ENCODE results near the gene TSHZ2.

Gene TSHZ2

DNA sequence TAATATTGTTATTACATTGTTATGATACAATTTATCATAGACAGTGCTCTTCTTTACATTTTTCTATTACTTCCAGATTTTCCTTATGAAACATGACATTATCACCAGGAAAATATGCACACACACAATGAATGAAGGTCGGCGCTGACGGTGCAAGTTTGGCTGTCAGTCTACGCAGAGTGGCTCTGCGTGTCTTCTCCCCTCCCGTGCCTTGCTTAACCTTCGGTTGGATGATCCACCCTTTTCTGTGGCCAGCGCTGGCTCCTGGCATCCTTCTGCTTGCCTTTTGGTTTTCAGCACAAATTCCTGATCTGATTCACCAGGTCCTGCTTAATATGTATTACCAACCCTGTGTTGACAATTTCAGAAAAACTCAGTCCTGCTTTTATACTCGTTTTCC, 157.4 kb downstream of the TSHZ2 start:
- Histone ChIP-seq H3K27ac (ENCODE audit: low read length) (no peak overlapping the region), H3K9ac (ENCODE audit: low read length in 2 of 2) (no peak overlapping the region), H3K9me3 (ENCODE audit: control insufficient read depth in 2 of 2, low read length in 2 of 2) (no peaks in the 10 kb centered on the region), H3K36me3 (ENCODE audit: control insufficient read depth in 2 of 2, insufficient read depth in 2 of 2, low read length in 2 of 2) (no peaks in the 10 kb centered on the region), H3K27me3 (ENCODE audit: control insufficient read depth in 1 of 2, insufficient read depth in 2 of 2, low read length in 2 of 2) (no peaks in the 10 kb centered on the region), H3K4me3 (ENCODE audit: low read length in 2 of 2) (no peak overlapping the region), H3K4me1 (ENCODE audit: control insufficient read depth, insufficient read depth, low read length) (no peaks in the 10 kb centered on the region)

DNA sequence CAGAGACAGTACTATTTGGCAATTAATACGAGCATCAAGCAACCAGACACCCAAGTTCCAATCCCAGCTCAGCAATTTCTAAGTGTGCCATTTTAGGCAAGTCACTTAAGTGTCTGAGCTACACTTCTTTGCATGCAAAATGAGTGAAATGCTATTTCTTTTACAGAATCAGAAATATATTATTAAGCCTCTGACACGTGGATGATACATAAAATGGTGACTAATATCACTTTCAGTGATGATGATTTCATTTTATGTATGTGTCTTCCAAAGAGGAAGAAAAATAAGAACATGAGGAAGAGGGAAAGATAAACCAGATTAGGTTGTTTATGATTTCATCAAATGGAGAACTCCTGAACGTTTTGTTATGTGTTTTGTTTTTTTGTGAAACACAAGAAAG, 158.6 kb downstream of the TSHZ2 start:
- Histone ChIP-seq H3K36me3 (ENCODE audit: control insufficient read depth in 2 of 2, insufficient read depth in 2 of 2, low read length in 2 of 2) (no peaks in the 10 kb centered on the region), H3K27ac (ENCODE audit: low read length) (no peak overlapping the region), H3K4me3 (ENCODE audit: low read length in 2 of 2) (no peak overlapping the region), H3K9ac (ENCODE audit: low read length in 2 of 2) (no peak overlapping the region), H3K27me3 (ENCODE audit: control insufficient read depth in 1 of 2, insufficient read depth in 2 of 2, low read length in 2 of 2) (no peaks in the 10 kb centered on the region), H3K4me1 (ENCODE audit: control insufficient read depth, insufficient read depth, low read length) (no peaks in the 10 kb centered on the region), H3K9me3 (ENCODE audit: control insufficient read depth in 2 of 2, low read length in 2 of 2) (no peaks in the 10 kb centered on the region)

DNA sequence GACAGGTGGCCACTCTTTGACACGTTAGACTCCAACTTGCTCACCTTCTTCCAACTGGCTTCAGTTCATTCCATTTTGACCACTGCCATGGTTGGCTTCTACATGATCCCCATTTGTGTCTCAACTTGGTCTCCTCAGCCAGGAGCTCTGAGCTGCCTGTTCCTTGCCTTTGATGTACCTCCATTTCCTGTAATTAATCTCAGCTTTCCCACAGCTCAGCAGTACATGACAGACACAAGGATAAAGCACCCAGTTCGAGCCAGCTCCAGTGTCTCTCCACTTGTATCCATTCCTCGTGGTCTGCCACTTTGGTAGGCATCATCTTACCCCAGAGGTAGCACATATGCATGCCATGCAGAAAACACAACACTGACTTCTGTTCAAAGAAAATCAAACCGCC, 161.0 kb downstream of the TSHZ2 start:
- Histone ChIP-seq H3K4me1 (ENCODE audit: control insufficient read depth, insufficient read depth, low read length) (no peaks in the 10 kb centered on the region), H3K9me3 (ENCODE audit: control insufficient read depth in 2 of 2, low read length in 2 of 2) (no peaks in the 10 kb centered on the region), H3K36me3 (ENCODE audit: control insufficient read depth in 2 of 2, insufficient read depth in 2 of 2, low read length in 2 of 2) (no peaks in the 10 kb centered on the region), H3K4me3 (ENCODE audit: low read length in 2 of 2) (no peak overlapping the region), H3K27me3 (ENCODE audit: control insufficient read depth in 1 of 2, insufficient read depth in 2 of 2, low read length in 2 of 2) (no peaks in the 10 kb centered on the region), H3K27ac (ENCODE audit: low read length) (no peak overlapping the region), H3K9ac (ENCODE audit: low read length in 2 of 2) (no peak overlapping the region)

- no peak overlapping the region for H3K4me3 ChIP-seq (ENCODE audit: low read length in 2 of 2)
- no peak overlapping the region for H3K9ac ChIP-seq (ENCODE audit: low read length in 2 of 2)
- H3K27me3 ChIP-seq (ENCODE audit: control insufficient read depth in 1 of 2, insufficient read depth in 2 of 2, low read length in 2 of 2): no peaks in the 10 kb centered on the region
- no peaks in the 10 kb centered on the region for H3K9me3 ChIP-seq (ENCODE audit: control insufficient read depth in 2 of 2, low read length in 2 of 2)
- no peaks in the 10 kb centered on the region for H3K4me1 ChIP-seq (ENCODE audit: control insufficient read depth, insufficient read depth, low read length)
- no peak overlapping the region for H3K27ac ChIP-seq (ENCODE audit: low read length)
- no peaks in the 10 kb centered on the region for H3K36me3 ChIP-seq (ENCODE audit: control insufficient read depth in 2 of 2, insufficient read depth in 2 of 2, low read length in 2 of 2)
These were observed 161.5 kb downstream of the TSHZ2 start for GRCh38 chr20:53133628-53134027.

- Histone ChIP-seq H3K27ac (ENCODE audit: low read length) (no peak overlapping the region), H3K36me3 (ENCODE audit: control insufficient read depth in 2 of 2, insufficient read depth in 2 of 2, low read length in 2 of 2) (no peaks in the 10 kb centered on the region), H3K9me3 (ENCODE audit: control insufficient read depth in 2 of 2, low read length in 2 of 2) (no peaks in the 10 kb centered on the region), H3K4me1 (ENCODE audit: control insufficient read depth, insufficient read depth, low read length) (no peaks in the 10 kb centered on the region), H3K27me3 (ENCODE audit: control insufficient read depth in 1 of 2, insufficient read depth in 2 of 2, low read length in 2 of 2) (no peaks in the 10 kb centered on the region), H3K9ac (ENCODE audit: low read length in 2 of 2) (no peak overlapping the region), H3K4me3 (ENCODE audit: low read length in 2 of 2) (no peak overlapping the region)
These were observed 164.3 kb downstream of the TSHZ2 start for GRCh38 chr20:53136473-53136872.

DNA sequence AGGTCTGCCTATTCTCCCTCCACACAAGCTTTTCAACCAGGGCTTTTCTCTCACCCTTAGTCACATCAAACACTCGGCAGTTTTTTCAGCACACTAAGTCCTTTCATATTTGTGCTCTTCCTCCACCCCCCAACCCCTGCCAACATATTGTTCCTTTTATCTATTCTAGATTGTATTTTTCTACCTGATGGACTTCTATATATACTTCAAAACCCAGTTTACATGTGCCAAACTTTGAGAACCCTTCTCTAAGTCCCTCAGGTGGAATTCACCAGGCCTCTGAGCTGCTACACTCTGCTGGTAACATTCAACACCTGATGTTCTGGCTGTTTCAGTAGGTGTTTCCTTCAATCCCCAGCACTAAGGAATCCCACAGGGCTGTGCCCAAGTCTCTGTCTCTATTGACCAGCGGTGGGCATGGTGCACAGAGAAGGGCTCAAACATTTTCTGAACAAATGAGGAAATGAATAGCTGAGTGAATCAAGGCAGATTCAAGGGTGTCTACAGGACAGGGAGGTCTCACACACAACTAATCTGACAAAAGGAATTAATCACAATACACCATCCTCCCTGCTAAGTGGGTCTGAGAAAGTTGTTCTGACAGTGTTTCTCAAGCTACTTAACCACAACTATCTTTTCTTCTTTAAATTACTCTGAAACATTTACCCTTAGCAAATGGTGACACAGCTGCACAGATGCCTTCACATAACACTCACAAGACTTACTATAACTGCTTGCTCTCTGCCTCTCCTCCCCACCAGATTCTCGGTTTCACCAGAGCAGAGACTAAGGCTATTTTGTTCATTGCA, 166.5 kb downstream of the TSHZ2 start:
- H3K9ac ChIP-seq (ENCODE audit: low read length in 2 of 2): no peak overlapping the region
- H3K27ac ChIP-seq (ENCODE audit: low read length): no peak overlapping the region
- no peak overlapping the region for H3K4me3 ChIP-seq (ENCODE audit: low read length in 2 of 2)
- no peaks in the 10 kb centered on the region for H3K4me1 ChIP-seq (ENCODE audit: control insufficient read depth, insufficient read depth, low read length)
- H3K27me3 ChIP-seq (ENCODE audit: control insufficient read depth in 1 of 2, insufficient read depth in 2 of 2, low read length in 2 of 2): no peaks in the 10 kb centered on the region
- H3K9me3 ChIP-seq (ENCODE audit: control insufficient read depth in 2 of 2, low read length in 2 of 2): no peaks in the 10 kb centered on the region
- H3K36me3 ChIP-seq (ENCODE audit: control insufficient read depth in 2 of 2, insufficient read depth in 2 of 2, low read length in 2 of 2): no peaks in the 10 kb centered on the region

- Histone ChIP-seq H3K4me3 (ENCODE audit: low read length in 2 of 2) (no peak overlapping the region), H3K4me1 (ENCODE audit: control insufficient read depth, insufficient read depth, low read length) (no peaks in the 10 kb centered on the region), H3K9me3 (ENCODE audit: control insufficient read depth in 2 of 2, low read length in 2 of 2) (no peaks in the 10 kb centered on the region), H3K27me3 (ENCODE audit: control insufficient read depth in 1 of 2, insufficient read depth in 2 of 2, low read length in 2 of 2) (no peaks in the 10 kb centered on the region), H3K36me3 (ENCODE audit: control insufficient read depth in 2 of 2, insufficient read depth in 2 of 2, low read length in 2 of 2) (no peaks in the 10 kb centered on the region), H3K9ac (ENCODE audit: low read length in 2 of 2) (no peak overlapping the region), H3K27ac (ENCODE audit: low read length) (no peak overlapping the region)
These were observed 169.3 kb downstream of the TSHZ2 start for GRCh38 chr20:53141201-53142050.

- Histone ChIP-seq H3K27ac (ENCODE audit: low read length) (no peak overlapping the region), H3K27me3 (ENCODE audit: control insufficient read depth in 1 of 2, insufficient read depth in 2 of 2, low read length in 2 of 2) (no peaks in the 10 kb centered on the region), H3K36me3 (ENCODE audit: control insufficient read depth in 2 of 2, insufficient read depth in 2 of 2, low read length in 2 of 2) (no peaks in the 10 kb centered on the region), H3K9me3 (ENCODE audit: control insufficient read depth in 2 of 2, low read length in 2 of 2) (no peaks in the 10 kb centered on the region), H3K9ac (ENCODE audit: low read length in 2 of 2) (no peak overlapping the region), H3K4me1 (ENCODE audit: control insufficient read depth, insufficient read depth, low read length) (no peaks in the 10 kb centered on the region), H3K4me3 (ENCODE audit: low read length in 2 of 2) (no peak overlapping the region)
These were observed 170.3 kb downstream of the TSHZ2 start for GRCh38 chr20:53142225-53143127.

- no peaks in the 10 kb centered on the region for H3K27me3 ChIP-seq (ENCODE audit: control insufficient read depth in 1 of 2, insufficient read depth in 2 of 2, low read length in 2 of 2)
- H3K27ac ChIP-seq (ENCODE audit: low read length): no peak overlapping the region
- H3K4me3 ChIP-seq (ENCODE audit: low read length in 2 of 2): no peak overlapping the region
- H3K9me3 ChIP-seq (ENCODE audit: control insufficient read depth in 2 of 2, low read length in 2 of 2): no peaks in the 10 kb centered on the region
- H3K36me3 ChIP-seq (ENCODE audit: control insufficient read depth in 2 of 2, insufficient read depth in 2 of 2, low read length in 2 of 2): no peaks in the 10 kb centered on the region
- H3K4me1 ChIP-seq (ENCODE audit: control insufficient read depth, insufficient read depth, low read length): peaks cover 8% of the 10 kb centered on the region
- no peak overlapping the region for H3K9ac ChIP-seq (ENCODE audit: low read length in 2 of 2)
These were observed 174.2 kb downstream of the TSHZ2 start for GRCh38 chr20:53146201-53146891.

DNA sequence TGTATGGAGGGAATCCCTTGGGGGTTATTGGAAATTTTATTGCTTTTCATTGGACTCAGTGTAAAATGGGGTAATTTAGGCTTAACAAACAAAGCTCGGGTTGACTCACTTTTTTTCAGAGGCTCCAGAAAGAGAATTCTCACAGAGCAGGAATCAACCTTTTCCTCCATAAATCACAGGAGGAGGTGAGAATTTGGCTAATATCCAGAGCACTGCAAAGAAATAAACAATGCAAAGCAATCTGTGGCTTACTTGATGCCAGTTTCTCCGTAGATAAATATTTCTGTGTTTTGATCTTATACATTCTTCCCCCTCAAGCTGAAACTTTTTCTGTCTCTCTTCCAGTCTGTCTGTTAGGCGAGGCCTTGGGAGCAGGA, 176.6 kb downstream of the TSHZ2 start:
- Histone ChIP-seq H3K27me3 (ENCODE audit: control insufficient read depth in 1 of 2, insufficient read depth in 2 of 2, low read length in 2 of 2) (no peaks in the 10 kb centered on the region), H3K4me3 (ENCODE audit: low read length in 2 of 2) (no peak overlapping the region), H3K4me1 (ENCODE audit: control insufficient read depth, insufficient read depth, low read length) (peaks cover 8% of the 10 kb centered on the region), H3K27ac (ENCODE audit: low read length) (no peak overlapping the region), H3K9ac (ENCODE audit: low read length in 2 of 2) (no peak overlapping the region), H3K9me3 (ENCODE audit: control insufficient read depth in 2 of 2, low read length in 2 of 2) (no peaks in the 10 kb centered on the region), H3K36me3 (ENCODE audit: control insufficient read depth in 2 of 2, insufficient read depth in 2 of 2, low read length in 2 of 2) (no peaks in the 10 kb centered on the region)
